ENCODE data around the gene GPR42.

The GPR42 gene, protein sequence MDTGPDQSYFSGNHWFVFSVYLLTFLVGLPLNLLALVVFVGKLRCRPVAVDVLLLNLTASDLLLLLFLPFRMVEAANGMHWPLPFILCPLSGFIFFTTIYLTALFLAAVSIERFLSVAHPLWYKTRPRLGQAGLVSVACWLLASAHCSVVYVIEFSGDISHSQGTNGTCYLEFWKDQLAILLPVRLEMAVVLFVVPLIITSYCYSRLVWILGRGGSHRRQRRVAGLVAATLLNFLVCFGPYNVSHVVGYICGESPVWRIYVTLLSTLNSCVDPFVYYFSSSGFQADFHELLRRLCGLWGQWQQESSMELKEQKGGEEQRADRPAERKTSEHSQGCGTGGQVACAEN

DNA sequence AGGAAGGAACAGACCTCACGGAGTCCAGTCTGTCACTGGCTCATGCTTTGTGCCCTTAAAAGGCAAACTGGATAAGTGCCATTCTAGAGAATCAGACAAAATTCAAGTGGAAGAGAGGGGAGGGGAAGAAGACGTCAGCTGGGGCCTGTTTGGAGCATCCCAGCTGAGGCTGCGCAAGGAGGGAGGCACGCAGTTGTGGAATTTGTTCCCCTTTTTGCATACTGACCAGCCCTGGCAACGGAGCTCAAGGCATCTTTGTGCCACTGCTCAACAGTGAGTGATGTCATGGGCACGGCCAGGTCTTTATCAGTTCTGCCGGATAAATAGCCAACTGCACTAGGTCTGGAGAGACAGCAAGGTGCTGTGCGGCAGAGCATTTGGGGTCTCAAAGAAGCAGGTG, at the start of gene GPR42:
Gene GPR42, plus strand, starts transcription at position 347 of the 400 bp plus-strand sequence. CDS start 292 bp downstream, outside the sequence.
- no peak for DNase-seq (ENCODE audit: low spot score)

DNA sequence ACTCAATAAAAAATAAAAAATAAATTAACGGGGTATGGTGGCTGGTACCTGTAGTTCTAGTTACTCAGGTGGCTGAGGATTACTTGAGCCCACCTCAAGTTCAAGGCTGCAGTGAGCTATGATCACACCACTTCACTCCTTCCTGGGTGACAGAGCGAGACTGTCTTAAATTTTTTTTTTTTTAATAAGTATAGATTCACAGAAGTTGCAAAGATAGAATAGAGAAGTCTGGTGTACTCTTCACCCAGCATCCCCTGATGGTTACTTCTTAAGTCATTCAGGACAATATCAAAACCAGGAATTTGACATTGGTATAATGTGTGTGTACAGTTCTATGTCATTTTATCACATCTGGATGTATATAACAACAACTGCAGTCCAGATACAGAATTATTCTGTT, 49.6 kb upstream of the GPR42 start:
- DNase-seq (ENCODE audit: low spot score), result no peak

- no peak for DNase-seq (ENCODE audit: low spot score)
Observed at GRCh38 chr19:35322014-35322413, 48.9 kb upstream of the GPR42 start.

DNA sequence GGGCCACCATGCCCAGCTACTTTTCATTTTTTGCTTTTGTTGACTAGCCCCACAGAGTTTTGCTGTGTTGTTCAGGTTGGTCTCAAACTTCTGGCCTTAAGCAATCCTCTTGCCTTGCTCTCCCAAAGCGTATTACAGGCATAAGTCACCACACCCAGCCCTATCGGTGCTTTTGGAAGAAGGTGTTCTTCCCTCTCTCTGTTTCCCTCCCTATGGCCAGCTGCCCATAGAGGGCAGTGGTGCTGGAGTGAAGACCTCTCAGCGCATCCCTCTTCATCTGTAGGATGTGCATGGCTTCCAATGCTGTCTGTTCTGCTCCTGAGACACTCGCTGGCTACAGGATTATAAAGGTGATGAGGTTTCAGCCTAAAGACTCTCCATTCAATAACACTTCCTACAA, 43.2 kb upstream of the GPR42 start:
- no peak for DNase-seq (ENCODE audit: low spot score)

GRCh38 chr19:35328851-35329285, 42.0 kb upstream of the GPR42 start, which contains the start of gene CD22:
Gene CD22, plus strand, starts transcription at chr19:35329187. Its CDS starts 2,854 bp downstream, at chr19:35332041.
- no peak for DNase-seq (ENCODE audit: low spot score)

- DNase-seq (ENCODE audit: low spot score), result no peak
Observed at GRCh38 chr19:35329323-35329722, 41.5 kb upstream of the GPR42 start.

GRCh38 chr19:35330475-35330874, 40.4 kb upstream of the GPR42 start:
- no peak for DNase-seq (ENCODE audit: low spot score)

DNA sequence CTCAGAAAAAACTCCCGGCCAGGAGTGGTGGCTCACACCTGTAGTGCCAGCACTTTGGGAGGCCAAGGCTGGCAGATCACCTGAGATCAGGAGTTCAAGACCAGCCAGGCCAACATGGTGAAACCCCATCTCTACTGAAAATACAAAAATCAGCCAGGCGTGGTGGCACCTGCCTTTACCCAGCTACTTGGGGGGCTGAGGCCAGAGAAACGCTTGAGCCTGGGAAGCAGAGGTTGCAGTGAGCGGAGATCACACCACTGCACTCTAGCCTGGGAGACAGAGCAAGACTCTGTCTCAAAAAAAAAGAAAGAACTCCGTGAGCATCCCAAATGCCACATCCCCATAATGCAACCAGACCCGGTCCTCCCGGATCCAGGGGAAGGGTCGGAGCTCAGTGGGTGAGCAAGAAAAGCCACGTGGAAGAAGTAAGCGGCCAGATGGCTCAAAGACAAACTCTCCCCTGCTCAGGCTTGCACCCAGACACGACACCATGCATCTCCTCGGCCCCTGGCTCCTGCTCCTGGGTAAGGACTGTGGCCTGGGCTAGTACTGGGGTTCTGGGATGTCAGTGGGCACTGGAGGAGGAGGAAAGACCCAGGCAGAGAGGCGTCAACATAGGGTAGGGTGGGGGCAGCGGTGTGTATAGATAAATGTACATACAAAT, 39.2 kb upstream of the GPR42 start:
- DNase-seq (ENCODE audit: low spot score), result no peak

GRCh38 chr19:35332817-35333216, 38.1 kb upstream of the GPR42 start:
- no peak for DNase-seq (ENCODE audit: low spot score)

GRCh38 chr19:35334144-35334753, 36.6 kb upstream of the GPR42 start:
- no peak for DNase-seq (ENCODE audit: low spot score)

DNA sequence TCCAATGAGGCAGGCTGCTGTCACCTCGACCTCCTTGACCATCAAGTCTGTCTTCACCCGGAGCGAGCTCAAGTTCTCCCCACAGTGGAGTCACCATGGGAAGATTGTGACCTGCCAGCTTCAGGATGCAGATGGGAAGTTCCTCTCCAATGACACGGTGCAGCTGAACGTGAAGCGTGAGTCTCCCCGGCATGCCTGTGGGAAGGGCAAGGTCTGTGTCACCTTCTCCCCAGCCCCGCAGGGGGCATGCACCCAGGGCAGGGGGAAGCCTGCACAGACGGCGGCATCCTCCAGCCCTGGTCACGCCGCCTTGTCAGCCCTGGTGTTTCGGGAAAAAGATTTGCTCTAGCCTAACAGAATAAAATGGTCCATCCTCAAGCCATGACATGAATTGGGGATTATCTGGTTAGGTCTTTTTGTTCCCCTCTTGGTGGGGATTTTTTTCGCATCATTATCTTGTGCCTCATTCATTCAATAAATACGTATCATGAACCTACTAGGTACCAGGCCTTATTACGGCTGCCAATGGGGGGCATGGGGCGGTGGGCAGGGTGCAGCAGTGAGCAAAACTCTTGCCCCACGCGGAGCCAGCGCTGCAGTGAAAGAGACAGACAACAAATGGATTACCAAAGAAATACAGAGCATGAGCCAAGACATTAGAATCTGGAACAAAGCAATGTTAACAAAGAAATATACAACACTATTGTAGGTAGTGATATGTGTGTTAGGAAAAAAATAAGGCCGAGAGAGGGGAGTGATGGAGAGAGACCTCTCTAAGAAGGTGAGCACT, 34.5 kb upstream of the GPR42 start:
- no peak for DNase-seq (ENCODE audit: low spot score)

- DNase-seq (ENCODE audit: low spot score), result no peak
Observed at GRCh38 chr19:35337097-35337983, 33.5 kb upstream of the GPR42 start.

GRCh38 chr19:35337984-35338296, 32.9 kb upstream of the GPR42 start:
- DNase-seq (ENCODE audit: low spot score), result no peak

DNA sequence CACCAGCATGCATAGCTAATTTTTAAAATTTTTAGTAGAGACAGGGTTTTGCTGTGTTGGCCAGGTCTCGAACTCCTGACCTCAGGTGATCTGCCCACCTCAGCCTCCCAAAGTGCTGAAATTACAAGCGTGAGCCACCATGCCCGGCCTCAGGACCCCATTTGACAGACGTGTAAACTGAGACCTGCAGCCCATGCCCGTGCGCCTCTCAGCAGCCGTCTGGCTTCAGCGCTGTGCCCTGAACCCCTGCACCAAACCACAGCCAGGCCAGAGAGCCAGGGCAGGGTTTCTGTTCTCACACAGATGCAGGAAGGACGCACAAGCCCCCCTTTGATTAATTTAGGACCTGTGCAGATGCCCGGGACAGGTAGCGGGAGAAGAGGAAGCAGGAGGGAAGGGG, 30.4 kb upstream of the GPR42 start:
- no peak for DNase-seq (ENCODE audit: low spot score)

DNA sequence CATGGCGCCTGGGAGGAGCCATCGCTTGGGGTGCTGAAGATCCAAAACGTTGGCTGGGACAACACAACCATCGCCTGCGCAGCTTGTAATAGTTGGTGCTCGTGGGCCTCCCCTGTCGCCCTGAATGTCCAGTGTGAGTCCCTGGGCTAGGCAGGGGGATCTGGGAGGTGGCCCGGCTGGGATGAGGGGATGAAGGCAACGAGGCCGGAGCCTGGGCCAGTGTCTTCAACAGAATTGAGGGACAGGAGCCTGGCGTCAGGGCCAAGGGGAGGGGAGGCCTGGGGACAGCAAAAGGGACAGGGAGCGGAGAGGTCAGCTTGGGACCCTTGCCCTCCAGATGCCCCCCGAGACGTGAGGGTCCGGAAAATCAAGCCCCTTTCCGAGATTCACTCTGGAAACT, 29.9 kb upstream of the GPR42 start:
- DNase-seq (ENCODE audit: low spot score), result no peak

- DNase-seq (ENCODE audit: low spot score), result no peak
Observed at GRCh38 chr19:35341565-35342225, 29.2 kb upstream of the GPR42 start.

DNA sequence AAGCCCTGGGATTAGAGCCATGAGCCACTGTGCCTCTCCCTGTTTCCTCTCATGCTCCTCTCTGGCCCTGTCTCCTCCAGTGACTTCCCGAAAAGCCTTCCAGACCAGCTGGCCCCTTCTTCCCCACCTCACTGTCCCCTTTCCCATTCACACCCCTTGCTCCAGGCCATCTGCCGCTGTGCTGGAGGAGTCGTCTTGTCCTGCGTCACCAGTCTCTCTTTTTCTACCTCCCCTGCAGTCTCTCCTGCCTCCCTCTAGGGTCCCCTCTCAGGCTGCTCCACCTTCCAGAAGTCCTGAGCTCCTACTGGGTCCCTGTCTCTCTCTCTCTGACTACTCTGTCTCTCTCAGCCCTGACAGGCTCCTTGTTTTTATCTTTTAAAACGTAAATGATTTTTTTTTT, 28.4 kb upstream of the GPR42 start:
- no peak for DNase-seq (ENCODE audit: low spot score)

GRCh38 chr19:35344511-35345031, 26.3 kb upstream of the GPR42 start:
- no peak for DNase-seq (ENCODE audit: low spot score)

DNA sequence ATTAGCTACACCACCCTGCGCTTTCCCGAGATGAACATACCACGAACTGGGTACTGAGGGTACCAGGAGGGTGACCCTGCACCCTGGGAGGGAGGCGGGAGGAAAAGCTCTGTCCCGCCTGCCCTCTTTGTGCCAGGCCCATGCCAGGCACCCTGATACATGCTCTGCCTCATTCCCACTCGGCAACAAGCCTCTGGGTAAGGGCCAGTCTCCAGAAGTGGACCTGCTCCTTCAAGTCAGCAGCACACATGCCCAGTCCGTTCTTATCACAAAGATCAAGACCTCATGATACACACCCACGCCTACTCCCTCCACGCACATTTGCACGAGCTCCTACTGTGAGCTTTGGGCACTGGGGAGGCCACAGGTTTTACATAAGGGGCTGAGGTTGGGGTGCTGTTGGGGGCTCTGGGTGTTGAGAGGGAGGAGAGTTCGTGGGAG, 25.2 kb upstream of the GPR42 start:
- DNase-seq (ENCODE audit: low spot score), result no peak

- DNase-seq (ENCODE audit: low spot score), result no peak
Observed at GRCh38 chr19:35346193-35347052, 24.4 kb upstream of the GPR42 start.

All from GM03348 (cell line).